ENCODE data around the gene PKD1L1. TPM values are rescaled to one million over a fixed set of nuclear protein-coding genes. Genes with fewer than 3 reads are reported as not detected.
"Not testable (repeated sequence)": the region's sequence is repeated elsewhere in the genome, so short reads cannot be mapped to it uniquely, and the experiment has no call there.

The PKD1L1 gene
- total and polyA plus RNA-seq, 2 donors (not counting 1 experiment from before 2014, with no cell fraction given): 0.59 to 0.70 TPM

DNA sequence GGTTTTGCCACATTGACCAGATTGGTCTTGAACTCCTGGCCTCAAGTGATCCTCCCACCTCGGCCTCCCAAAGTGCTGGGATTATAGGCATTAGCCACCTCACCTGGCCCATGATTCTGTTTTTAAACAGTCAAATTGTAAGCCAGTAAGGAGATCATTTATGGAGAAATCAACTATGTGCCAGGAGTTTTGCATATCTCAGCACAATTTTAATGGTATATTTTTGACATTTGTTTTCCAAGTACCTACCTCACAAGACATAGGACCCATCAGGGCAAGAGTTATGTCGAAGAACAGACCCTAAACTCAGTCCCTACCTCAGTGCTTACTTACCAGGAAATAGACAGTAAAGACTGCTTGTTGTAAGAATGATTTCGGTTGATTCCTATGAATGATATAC is 193.0 kb downstream of the PKD1L1 start:
- DNase-seq: no peak
- H3K4me2 ChIP-seq (replicated peaks; ENCODE audit: low read depth, low read length, poor library complexity, severe bottlenecking): no peak overlapping the region
- peaks cover 3% of the 10 kb centered on the region for H3K27me3 Mint-ChIP-seq
- H4K20me1 ChIP-seq (ENCODE audit: control insufficient read depth, insufficient read depth, low read length, poor library complexity, severe bottlenecking): no peaks in the 10 kb centered on the region
- no peaks in the 10 kb centered on the region for H3K36me3 ChIP-seq (replicated peaks in 1 of 2; ENCODE audit: control extremely low read depth in 1 of 2, control insufficient read depth in 1 of 2, extremely low read depth in 1 of 2, insufficient read depth in 2 of 2, low read length in 1 of 2)
- peaks cover 19% of the 10 kb centered on the region for H3K4me1 Mint-ChIP-seq
- POLR2A ChIA-PET: no interaction called here
- H3K27ac Mint-ChIP-seq: no peak overlapping the region
- peaks cover 0 to 10% (median 0%) of the 10 kb centered on the region in 3 donors for H3K9me3 ChIP-seq (ENCODE audit: control extremely low read depth in 1 of 3, control insufficient read depth in 2 of 3, insufficient read depth in 1 of 3, low read length in 2 of 3)
- H2AFZ ChIP-seq (ENCODE audit: insufficient read depth, low read depth, low read length, poor library complexity, severe bottlenecking): no peak overlapping the region
- no peak overlapping the region for H3K9ac ChIP-seq (ENCODE audit: low read length)
- no peaks in the 10 kb centered on the region for H3K4me1 ChIP-seq (ENCODE audit: control insufficient read depth in 2 of 2, insufficient read depth in 2 of 2, low read length in 2 of 2)
- H3K79me2 ChIP-seq (ENCODE audit: control insufficient read depth, insufficient read depth, low read length): no peaks in the 10 kb centered on the region
- no peaks in the 10 kb centered on the region for H3K9me3 Mint-ChIP-seq (ENCODE audit: insufficient read depth)
- H3K27ac ChIP-seq (ENCODE audit: low read length in 2 of 2): no peak overlapping the region
- TF ChIP-seq CTCF (IDR thresholded peaks at IDR 0.05) (no peak), EZH2 (IDR thresholded peaks at IDR 0.05; ENCODE audit: borderline replicate concordance, insufficient read depth, low read depth, low read length, poor library complexity, severe bottlenecking) (no peak)
- no peaks in the 10 kb centered on the region for H3K27me3 ChIP-seq (replicated peaks in 1 of 4; ENCODE audit: control extremely low read depth in 1 of 4, control insufficient read depth in 3 of 4, insufficient read depth in 4 of 4, low read length in 3 of 4)
- intact Hi-C loops (cut with micrococcal nuclease): no loop called here
- CTCF ChIA-PET: no interaction called here
- no peak for ATAC-seq (ENCODE audit: low read depth)
- WGBS (ENCODE audit: insufficient coverage): 100% methylated on average over 1 of the region's 3 CpGs
- no peak overlapping the region for H3K4me3 Mint-ChIP-seq
- H3K4me3 ChIP-seq (ENCODE audit: control extremely low read depth in 1 of 5, extremely low read depth in 1 of 5, insufficient read depth in 1 of 5, low read depth in 2 of 5, low read length in 4 of 5): no peak overlapping the region

DNA sequence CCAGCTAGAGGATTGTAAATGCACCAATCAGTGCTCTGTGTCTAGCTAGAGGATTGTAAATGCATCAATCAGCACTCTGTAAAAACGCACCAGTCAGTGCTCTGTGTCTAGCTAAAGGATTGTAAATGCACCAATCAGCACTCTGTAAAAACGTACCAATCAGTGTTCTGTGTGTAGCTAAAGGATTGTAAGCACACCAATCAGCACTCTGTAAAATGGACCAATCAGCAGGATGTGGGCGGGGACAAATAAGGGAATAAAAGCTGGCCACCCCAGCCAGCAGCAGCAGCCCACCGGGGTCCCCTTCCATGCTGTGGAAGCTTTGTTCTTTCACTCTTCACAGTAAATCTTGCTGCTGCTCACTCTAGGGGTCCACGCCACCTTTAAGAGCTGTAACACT is 196.5 kb downstream of the PKD1L1 start:
- H2AFZ ChIP-seq (ENCODE audit: insufficient read depth, low read depth, low read length, poor library complexity, severe bottlenecking); H3K79me2 ChIP-seq (ENCODE audit: control insufficient read depth, insufficient read depth, low read length); H3K27ac Mint-ChIP-seq; intact Hi-C loops (cut with micrococcal nuclease); H3K9me3 Mint-ChIP-seq (ENCODE audit: insufficient read depth); H4K20me1 ChIP-seq (ENCODE audit: control insufficient read depth, insufficient read depth, low read length, poor library complexity, severe bottlenecking); H3K27me3 Mint-ChIP-seq; H3K27me3 ChIP-seq (replicated peaks in 1 of 4; ENCODE audit: control extremely low read depth in 1 of 4, control insufficient read depth in 3 of 4, insufficient read depth in 4 of 4, low read length in 3 of 4); CTCF ChIA-PET; DNase-seq; POLR2A ChIA-PET; H3K4me3 Mint-ChIP-seq; ATAC-seq (ENCODE audit: low read depth); H3K4me3 ChIP-seq (ENCODE audit: control extremely low read depth in 1 of 5, extremely low read depth in 1 of 5, insufficient read depth in 1 of 5, low read depth in 2 of 5, low read length in 4 of 5); H3K4me1 Mint-ChIP-seq; H3K4me1 ChIP-seq (ENCODE audit: control insufficient read depth in 2 of 2, insufficient read depth in 2 of 2, low read length in 2 of 2); H3K4me2 ChIP-seq (replicated peaks; ENCODE audit: low read depth, low read length, poor library complexity, severe bottlenecking); H3K9ac ChIP-seq (ENCODE audit: low read length); H3K27ac ChIP-seq (ENCODE audit: low read length in 2 of 2); H3K36me3 ChIP-seq (replicated peaks in 1 of 2; ENCODE audit: control extremely low read depth in 1 of 2, control insufficient read depth in 1 of 2, extremely low read depth in 1 of 2, insufficient read depth in 2 of 2, low read length in 1 of 2): not testable (repeated sequence)
- peaks cover 0 to 10% (median 0%) of the 10 kb centered on the region in 3 donors for H3K9me3 ChIP-seq (ENCODE audit: control extremely low read depth in 1 of 3, control insufficient read depth in 2 of 3, insufficient read depth in 1 of 3, low read length in 2 of 3)
- 85% methylated on average over 2 of the region's 5 CpGs for WGBS (ENCODE audit: insufficient coverage)

Data from B cell (primary cell).